GM12892 (cell line): ENCODE results near the gene ARIH1.

ENCODE experiments used
- POLR2A ChIP-seq: IDR thresholded peaks from 2 replicates; pipeline ENCODE4 v1.6.1; 2011; ENCODE audit warnings: low read depth, low read length, control low read depth
- POLR2AphosphoS5 ChIP-seq: IDR thresholded peaks from 2 replicates; pipeline ENCODE4 v1.6.1; 2011; ENCODE audit warnings: low read depth, low read length, control low read depth

DNA sequence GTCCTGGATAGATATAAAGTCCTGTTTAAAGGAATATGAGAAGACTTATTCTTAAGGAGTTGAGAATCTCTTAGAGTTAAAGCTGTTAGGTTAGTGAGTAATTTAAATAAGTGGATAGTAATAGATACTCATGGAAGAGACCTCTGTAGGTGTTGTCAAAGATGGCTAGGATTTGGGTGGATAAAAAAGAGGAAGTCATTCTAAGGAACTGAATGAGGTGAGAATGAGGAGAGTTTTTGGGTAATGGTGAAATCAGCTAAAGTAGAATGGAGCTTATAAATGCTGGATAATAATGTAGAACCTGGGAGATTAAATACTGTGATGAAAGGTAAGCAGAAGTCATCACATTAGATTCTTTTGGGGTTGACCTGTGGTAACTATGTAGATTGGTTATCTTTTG lies 8.1 kb downstream of the ARIH1 start:
- no peak for TF ChIP-seq POLR2A
- TF ChIP-seq POLR2AphosphoS5: no peak
